ENCODE data around the gene FAM9C.

GRCh38 chrX:13053171-13053570 lies 8.8 kb upstream of the FAM9C start:
- no peak for TF ChIP-seq POLR2A (IDR thresholded peaks at IDR 0.05; ENCODE audit: low read length)
- no peak for TF ChIP-seq GATA1 (IDR thresholded peaks at IDR 0.05; ENCODE audit: low read depth, low read length)
